K562 (cell line): ENCODE measurements around the gene TNFAIP1. TPM values are rescaled to one million over a fixed set of nuclear protein-coding genes. Genes with fewer than 3 reads are reported as not detected.

Experiments used
- ATF2 ChIP-seq: sonication (generic); formaldehyde crosslinking; IDR thresholded peaks from 2 replicates; pipeline ENCODE4 v1.8.1; 2022; ENCODE audit warnings: missing genetic modification reagents
- BRF2 ChIP-seq: IDR thresholded peaks from 3 replicates; pipeline ENCODE4 v1.6.1; 2011; ENCODE audit warnings: borderline replicate concordance, mild to moderate bottlenecking; ENCODE audit not compliant: insufficient read length, insufficient read depth
- CBX3 ChIP-seq, 2 experiments: IDR thresholded peaks; 1 replicate in 1 of 2; 2 replicates in 1 of 2; pipeline ENCODE4 v1.6.1; 2012; ENCODE audit warnings: inconsistent platforms in 2 of 2, low read length in 2 of 2, borderline replicate concordance in 1 of 2, control low read depth in 1 of 2
- DIDO1 ChIP-seq: fragments of 450-650 bp; IDR thresholded peaks from 2 replicates; pipeline ENCODE4 v1.6.1; 2016; ENCODE audit warnings: low read depth, missing biosample characterization, missing genetic modification characterization
- E2F1 ChIP-seq: sonication (generic); formaldehyde crosslinking; IDR thresholded peaks from 2 replicates; pipeline ENCODE4 v1.8.1; 2023; ENCODE audit warnings: mild to moderate bottlenecking, missing genetic modification reagents, moderate library complexity
- EP300 ChIP-seq: IDR thresholded peaks from 2 replicates; pipeline ENCODE4 v1.6.1; 2012; ENCODE audit warnings: low read length, improper control_type of control experiment
- FOXJ3 ChIP-seq: sonication (generic); formaldehyde crosslinking; IDR thresholded peaks from 2 replicates; pipeline ENCODE4 v1.4.0; 2020; ENCODE audit warnings: mild to moderate bottlenecking, missing genetic modification reagents
- FOXK1 ChIP-seq: sonication (generic); formaldehyde crosslinking; IDR thresholded peaks from 2 replicates; pipeline ENCODE4 v1.8.0; 2022; ENCODE audit warnings: missing genetic modification reagents, mild to moderate bottlenecking, borderline replicate concordance
- HNRNPK ChIP-seq: fragments of 200-400 bp; formaldehyde crosslinking; IDR thresholded peaks from one replicate; pipeline ENCODE4 v1.6.1; 2018; ENCODE audit warnings: mild to moderate bottlenecking, low read depth, low read length; ENCODE audit not compliant: poor library complexity, severe bottlenecking
- MTA1 ChIP-seq: fragments of 450-650 bp; IDR thresholded peaks from 2 replicates; pipeline ENCODE4 v1.6.1; 2017; ENCODE audit warnings: borderline replicate concordance
- NKRF ChIP-seq: fragments of 450-650 bp; IDR thresholded peaks from 2 replicates; pipeline ENCODE4 v1.6.1; 2016; ENCODE audit warnings: borderline replicate concordance
- SRSF9 ChIP-seq: fragments of 200-400 bp; formaldehyde crosslinking; IDR thresholded peaks from 2 replicates; pipeline ENCODE4 v1.6.1; 2017; ENCODE audit warnings: low read depth, low read length, borderline replicate concordance
- TEAD1 ChIP-seq, 2 experiments: fragments of 450-650 bp in 1 of 2; sonication (generic) in 1 of 2; formaldehyde crosslinking; IDR thresholded peaks; 2 replicates each; pipeline versions ENCODE4 v1.4.0 to v1.8.0; 2020 to 2022; ENCODE audit warnings: mild to moderate bottlenecking in 2 of 2, missing genetic modification reagents in 1 of 2
- XRCC4 ChIP-seq: IDR thresholded peaks from one replicate; pipeline ENCODE4 v1.6.1; 2011; ENCODE audit not compliant: insufficient read depth, insufficient read length; ENCODE audit errors: extremely low read depth
- ZC3H11A ChIP-seq: IDR thresholded peaks from 2 replicates; pipeline ENCODE4 v1.6.1; 2012; ENCODE audit warnings: low read depth, low read length, improper control_type of control experiment
- polyA plus RNA-seq, 8 experiments: library from polyadenylated mRNA; depleted of rRNA in 4 of 8; stranded (reverse) in 5 of 8; unstranded in 3 of 8; fragments of >200 nt; fragmentation: Nextera tagmentation in 2 of 8; fragmentation: Illumina TruSeq in 1 of 8; extraction: Ambion mirVana in 2 of 8; extraction: Trizol in 1 of 8; gene quantifications; 2 replicates each; pipeline versions ENCODE4 v1.2.1 to v1.2.3, GENCODE V29; 2011 to 2014; ENCODE audit warnings: inconsistent platforms in 1 of 8, missing spikeins in 1 of 8
- total RNA-seq, 7 experiments: library from RNA; depleted of rRNA in 6 of 7; stranded (reverse); fragments of >200 nt in 6 of 7; fragmentation: Illumina TruSeq in 2 of 7; extraction: Trizol in 2 of 7; gene quantifications; 2 replicates each; pipeline versions ENCODE4 v1.2.1 to v1.2.3, GENCODE V29; 2011 to 2021; ENCODE audit warnings: low replicate concordance in 1 of 7

The TNFAIP1 gene
- total and polyA plus RNA-seq, 9 of the 15 experiments (the other 6 are each of a cell fraction or from before 2014, with no cell fraction given): 2.1 to 20.1 (median 8.2) TPM

- peak; percentile 40; the same call in 1 of the 2 replicates for TF ChIP-seq MTA1
- peak; percentile 62 for TF ChIP-seq NKRF
- TF ChIP-seq DIDO1 (tag): peak; percentile 86
- no peak for TF ChIP-seq XRCC4
- no peak for TF ChIP-seq HNRNPK
- peak; percentile 32; the same call in 1 of the 2 replicates for TF ChIP-seq EP300
- peak; percentile 80; the same call in 1 of the 2 replicates for TF ChIP-seq FOXK1
- TF ChIP-seq E2F1 (CRISPR knock-in tag): peak; percentile 36; the same call in 1 of the 2 replicates
- TF ChIP-seq SRSF9: no peak
- TF ChIP-seq BRF2: no peak
- 0 out of 3 replicates have a peak, but pooled peaks of 1 of the 2 experiments have one; percentile 15 for TF ChIP-seq CBX3 (IDR thresholded peaks at IDR 0.05; ENCODE audit: borderline replicate concordance in 1 of 2, low read length in 2 of 2)
- no peak for TF ChIP-seq ZC3H11A
- peak; percentile 83 to 92; a peak in 3 of 4 replicates for TF ChIP-seq TEAD1 (CRISPR knock-in tag; IDR thresholded peaks at IDR 0.05)
- TF ChIP-seq FOXJ3: peak; percentile 84
- peak; percentile 93 for TF ChIP-seq ATF2 (CRISPR knock-in tag)
These were observed at the start of gene TNFAIP1, which contains the start of gene IFT20 (continued) for GRCh38 chr17:28335201-28335958.
